SK-N-SH treated with all-trans-retinoic acid at 6 μM for 48 hours (cell line): Measurements from ENCODE around the gene MAPK7.

Experiments
- ATAC-seq: fragments of 200-7000 bp; cut with Tn5 transposase; 3 replicates; pipeline ENCODE4 v1.9.1; 2020; ENCODE audit warnings: mild to moderate bottlenecking, moderate library complexity
- BACH2 ChIP-seq: fragments of 250-450 bp; sonication (Bioruptor Pico); IDR thresholded peaks from 2 replicates; pipeline ENCODE4 v1.9.0; 2021; ENCODE audit warnings: mild to moderate bottlenecking, borderline replicate concordance
- CREB5 ChIP-seq: fragments of 250-450 bp; sonication (Bioruptor Pico); IDR thresholded peaks from 2 replicates; pipeline ENCODE4 v1.5.1; 2020; ENCODE audit warnings: low read depth, mild to moderate bottlenecking, moderate library complexity
- CSDC2 ChIP-seq: fragments of 250-450 bp; sonication (Bioruptor Pico); IDR thresholded peaks from 2 replicates; pipeline ENCODE4 v1.5.0; 2020; ENCODE audit warnings: mild to moderate bottlenecking, moderate library complexity
- CSRNP3 ChIP-seq: fragments of 250-450 bp; sonication (Bioruptor Pico); IDR thresholded peaks from 2 replicates; pipeline ENCODE4 v1.5.1; 2021; ENCODE audit warnings: mild to moderate bottlenecking, moderate library complexity
- ESRRG ChIP-seq: fragments of 250-450 bp; sonication (Bioruptor Pico); IDR thresholded peaks from 2 replicates; pipeline ENCODE4 v1.6.1; 2021; ENCODE audit warnings: mild to moderate bottlenecking
- GLIS3 ChIP-seq: fragments of 250-450 bp; sonication (Bioruptor Pico); IDR thresholded peaks from 2 replicates; pipeline ENCODE4 v1.5.0; 2020; ENCODE audit warnings: mild to moderate bottlenecking, moderate library complexity
- ISL1 ChIP-seq: fragments of 250-450 bp; sonication (Bioruptor Pico); IDR thresholded peaks from 2 replicates; pipeline ENCODE4 v2.1.2; 2022; ENCODE audit warnings: mild to moderate bottlenecking, moderate library complexity
- OSR1 ChIP-seq: fragments of 250-450 bp; sonication (Bioruptor Pico); IDR thresholded peaks from 2 replicates; pipeline ENCODE4 v1.8.0; 2022; ENCODE audit warnings: moderate library complexity, mild to moderate bottlenecking, inconsistent platforms
- POU6F1 ChIP-seq: fragments of 250-450 bp; sonication (Bioruptor Pico); IDR thresholded peaks from 2 replicates; pipeline ENCODE4 v1.8.0; 2021; ENCODE audit warnings: low read depth, mild to moderate bottlenecking, moderate library complexity, borderline replicate concordance
- PPARA ChIP-seq: fragments of 250-450 bp; sonication (Bioruptor Pico); IDR thresholded peaks from 2 replicates; pipeline ENCODE4 v1.5.0; 2020; ENCODE audit warnings: mild to moderate bottlenecking, borderline replicate concordance
- RARB ChIP-seq: fragments of 250-450 bp; sonication (Bioruptor Pico); IDR thresholded peaks from 2 replicates; pipeline ENCODE4 v1.8.0; 2021; ENCODE audit warnings: mild to moderate bottlenecking, moderate library complexity
- SNAI2 ChIP-seq: fragments of 250-450 bp; sonication (Bioruptor Pico); IDR thresholded peaks from 2 replicates; pipeline ENCODE4 v1.5.0; 2020; ENCODE audit warnings: mild to moderate bottlenecking, moderate library complexity
- TCF4 ChIP-seq: fragments of 250-450 bp; sonication (Bioruptor Pico); IDR thresholded peaks from 2 replicates; pipeline ENCODE4 v1.8.0; 2021; ENCODE audit warnings: mild to moderate bottlenecking, moderate library complexity, borderline replicate concordance
- TOX ChIP-seq: fragments of 250-450 bp; sonication (Bioruptor Pico); IDR thresholded peaks from 2 replicates; pipeline ENCODE4 v1.8.0; 2021; ENCODE audit warnings: mild to moderate bottlenecking, moderate library complexity, borderline replicate concordance
- TSHZ2 ChIP-seq: fragments of 250-450 bp; sonication (Bioruptor Pico); IDR thresholded peaks from 2 replicates; pipeline ENCODE4 v1.5.0; 2020; ENCODE audit warnings: mild to moderate bottlenecking, moderate library complexity
- ZC3H10 ChIP-seq: fragments of 250-450 bp; sonication (Bioruptor Pico); IDR thresholded peaks from 2 replicates; pipeline ENCODE4 v1.5.1; 2021; ENCODE audit warnings: mild to moderate bottlenecking, moderate library complexity
- ZFP3 ChIP-seq: fragments of 250-450 bp; sonication (Bioruptor Pico); IDR thresholded peaks from 2 replicates; pipeline ENCODE4 v1.5.0; 2020; ENCODE audit warnings: mild to moderate bottlenecking, moderate library complexity
- ZFP30 ChIP-seq: fragments of 450-650 bp; formaldehyde crosslinking; IDR thresholded peaks from 2 replicates; pipeline ENCODE4 v1.5.0; 2022; ENCODE audit warnings: mild to moderate bottlenecking, moderate library complexity
- ZNF565 ChIP-seq: fragments of 450-650 bp; formaldehyde crosslinking; conservative IDR thresholded peaks from 2 replicates; pipeline ENCODE4 v1.5.0; 2020; ENCODE audit warnings: low read depth, mild to moderate bottlenecking, moderate library complexity
- ZNF70 ChIP-seq: fragments of 450-650 bp; formaldehyde crosslinking; IDR thresholded peaks from 2 replicates; pipeline ENCODE4 v1.5.0; 2020; ENCODE audit warnings: mild to moderate bottlenecking, moderate library complexity

The MAPK7 gene

GRCh38 chr17:19339341-19339815 is 38.9 kb upstream of the MAPK7 start (continued):
- no peak for TF ChIP-seq TSHZ2 (CRISPR knock-in tag)
- no peak for TF ChIP-seq CREB5 (CRISPR knock-in tag)
- no peak for TF ChIP-seq PPARA (CRISPR knock-in tag)

GRCh38 chr17:19341211-19341631 is 37.1 kb upstream of the MAPK7 start:
- no peak for ATAC-seq

More at GRCh38 chr17:19341211-19341631, 37.1 kb upstream of the MAPK7 start:
- no peak for TF ChIP-seq CSRNP3 (CRISPR knock-in tag)
- TF ChIP-seq TCF4: no peak
- TF ChIP-seq ZNF70: no peak
- TF ChIP-seq ZNF565 (CRISPR knock-in tag): no peak
- TF ChIP-seq PPARA (CRISPR knock-in tag): no peak
- no peak for TF ChIP-seq ESRRG (CRISPR knock-in tag)
- TF ChIP-seq CSDC2 (CRISPR knock-in tag): no peak
- no peak for TF ChIP-seq RARB (CRISPR knock-in tag)
- TF ChIP-seq ZFP3 (CRISPR knock-in tag): no peak
- no peak for TF ChIP-seq TOX (CRISPR knock-in tag)
- no peak for TF ChIP-seq ZC3H10 (CRISPR knock-in tag)
- no peak for TF ChIP-seq POU6F1 (CRISPR knock-in tag)
- TF ChIP-seq OSR1 (CRISPR knock-in tag): no peak
- TF ChIP-seq CREB5 (CRISPR knock-in tag): no peak
- no peak for TF ChIP-seq BACH2 (CRISPR knock-in tag)
- no peak for TF ChIP-seq TSHZ2 (CRISPR knock-in tag)
- no peak for TF ChIP-seq ISL1
- TF ChIP-seq SNAI2: no peak
- TF ChIP-seq GLIS3 (CRISPR knock-in tag): no peak
- no peak for TF ChIP-seq ZFP30 (CRISPR knock-in tag)
